K562 (cell line): ENCODE measurements around the gene HDAC1. TPM values are rescaled to one million over a fixed set of nuclear protein-coding genes. Genes with fewer than 3 reads are reported as not detected.

Experiments
- ATF1 ChIP-seq, 2 experiments: fragments of 450-650 bp in 1 of 2; IDR thresholded peaks; 2 replicates each; pipeline ENCODE4 v1.6.1; 2016; ENCODE audit warnings: missing compliant biosample characterization in 1 of 2, missing genetic modification characterization in 1 of 2
- CSDE1 ChIP-seq, 2 experiments: fragments of 450-650 bp; IDR thresholded peaks; 2 replicates each; pipeline ENCODE4 v1.6.1; 2016; ENCODE audit warnings: mild to moderate bottlenecking in 1 of 2
- HOXB6 ChIP-seq: fragments of 250-450 bp; sonication (Bioruptor Pico); IDR thresholded peaks from 2 replicates; pipeline ENCODE4 v1.5.1; 2022; ENCODE audit warnings: mild to moderate bottlenecking, borderline replicate concordance
- SOX6 ChIP-seq: fragments of 450-650 bp; IDR thresholded peaks from 2 replicates; pipeline ENCODE4 v1.6.1; 2014; ENCODE audit warnings: mild to moderate bottlenecking
- SRSF1 ChIP-seq: fragments of 200-400 bp; formaldehyde crosslinking; IDR thresholded peaks from 2 replicates; pipeline ENCODE4 v1.6.1; 2017; ENCODE audit warnings: mild to moderate bottlenecking, low read depth, low read length, moderate library complexity
- STAG1 ChIP-seq: sonication (generic); formaldehyde crosslinking; IDR thresholded peaks from 2 replicates; pipeline ENCODE4 v1.5.0; 2020; ENCODE audit warnings: missing genetic modification reagents, borderline replicate concordance
- TAF15 ChIP-seq: fragments of 200-400 bp; formaldehyde crosslinking; IDR thresholded peaks from 2 replicates; pipeline ENCODE4 v1.6.1; 2017; ENCODE audit warnings: mild to moderate bottlenecking, low read depth, low read length, moderate library complexity
- TBP ChIP-seq: optimal IDR thresholded peaks from 2 replicates; pipeline ENCODE3; 2011; ENCODE audit warnings: low read depth, low read length, improper control_type of control experiment
- TOE1 ChIP-seq, 2 experiments: fragments of 450-650 bp in 1 of 2; sonication (generic) in 1 of 2; formaldehyde crosslinking in 1 of 2; IDR thresholded peaks; 2 replicates each; pipeline versions ENCODE4 v1.7.1 to v1.8.0; 2016 to 2022; ENCODE audit warnings: borderline replicate concordance in 2 of 2, mild to moderate bottlenecking in 2 of 2, antibody characterized with exemption in 1 of 2, inconsistent platforms in 1 of 2, low read depth in 1 of 2, missing genetic modification reagents in 1 of 2, moderate library complexity in 1 of 2
- ZNF699 ChIP-seq: fragments of 250-450 bp; sonication (Bioruptor Pico); IDR thresholded peaks from 2 replicates; pipeline ENCODE4 v1.8.0; 2021; ENCODE audit warnings: mild to moderate bottlenecking, moderate library complexity; ENCODE audit not compliant: insufficient replicate concordance
- polyA plus RNA-seq, 8 experiments: library from polyadenylated mRNA; depleted of rRNA in 4 of 8; stranded (reverse) in 5 of 8; unstranded in 3 of 8; fragments of >200 nt; fragmentation: Nextera tagmentation in 2 of 8; fragmentation: Illumina TruSeq in 1 of 8; extraction: Ambion mirVana in 2 of 8; extraction: Trizol in 1 of 8; gene quantifications; 2 replicates each; pipeline versions ENCODE4 v1.2.1 to v1.2.3, GENCODE V29; 2011 to 2014; ENCODE audit warnings: inconsistent platforms in 1 of 8, missing spikeins in 1 of 8
- total RNA-seq, 7 experiments: library from RNA; depleted of rRNA in 6 of 7; stranded (reverse); fragments of >200 nt in 6 of 7; fragmentation: Illumina TruSeq in 2 of 7; extraction: Trizol in 2 of 7; gene quantifications; 2 replicates each; pipeline versions ENCODE4 v1.2.1 to v1.2.3, GENCODE V29; 2011 to 2021; ENCODE audit warnings: low replicate concordance in 1 of 7
- TF ChIP-seq, protein P1 (sequence below), 2 experiments: fragments of 450-650 bp; IDR thresholded peaks; 2 replicates each; pipeline ENCODE4 v1.6.1; 2018; ENCODE audit warnings: mild to moderate bottlenecking in 2 of 2, low read depth in 1 of 2; ENCODE audit not compliant: partially characterized antibody in 2 of 2
- TF ChIP-seq, protein P2 (sequence below): sonication (generic); IDR thresholded peaks from 2 replicates; pipeline ENCODE4 v1.6.1; 2016
- TF ChIP-seq, protein P3 (sequence below): fragments of 250-450 bp; sonication (Bioruptor Pico); IDR thresholded peaks from 2 replicates; pipeline ENCODE4 v1.8.0; 2022; ENCODE audit warnings: moderate library complexity, mild to moderate bottlenecking, inconsistent platforms
- TF ChIP-seq, protein P4 (sequence below): IDR thresholded peaks from 3 replicates; pipeline ENCODE4 v1.6.1; 2011; ENCODE audit warnings: borderline replicate concordance, mild to moderate bottlenecking, moderate library complexity; ENCODE audit not compliant: insufficient read length; ENCODE audit errors: extremely low read depth

The HDAC1 gene
- total and polyA plus RNA-seq, 9 of the 15 experiments (the other 6 are each of a cell fraction or from before 2014, with no cell fraction given) = 169 to 384 (median 193) TPM

DNA sequence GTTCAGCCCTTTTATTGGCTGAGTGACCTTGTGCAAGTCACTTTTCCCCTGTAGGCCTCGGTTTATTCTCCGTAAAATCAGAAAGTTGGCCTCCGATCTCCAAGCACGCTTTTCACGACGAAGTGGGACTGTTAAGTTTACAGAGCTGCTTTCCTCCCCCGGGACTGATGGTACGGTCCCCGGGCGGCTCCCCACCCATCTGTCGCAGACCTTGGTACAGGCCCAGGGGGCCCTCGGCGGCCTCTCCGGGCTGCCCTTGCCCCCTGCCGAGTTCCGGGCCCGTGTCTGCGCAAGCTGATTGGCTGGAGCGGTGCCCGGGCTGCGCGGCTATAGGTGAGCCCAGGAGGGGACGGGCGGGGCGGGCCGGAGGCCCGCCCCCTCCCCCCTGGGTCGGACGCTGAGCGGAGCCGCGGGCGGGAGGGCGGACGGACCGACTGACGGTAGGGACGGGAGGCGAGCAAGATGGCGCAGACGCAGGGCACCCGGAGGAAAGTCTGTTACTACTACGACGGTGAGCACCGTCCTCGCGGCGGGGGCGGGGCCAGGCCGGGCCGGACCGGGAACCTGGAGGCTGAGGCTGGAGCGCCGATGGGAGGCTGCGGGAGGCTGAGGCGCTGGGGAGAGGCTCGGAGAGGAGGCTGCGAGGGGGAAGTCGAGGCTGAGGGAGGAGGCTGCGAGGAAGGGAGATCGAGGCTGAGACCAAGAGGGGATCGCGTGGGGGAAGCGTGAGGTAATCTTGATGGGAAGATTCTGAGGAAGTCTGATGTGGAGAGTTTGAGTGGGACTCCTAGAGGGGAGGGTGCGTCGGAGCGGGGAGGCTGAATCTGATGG, at the start of gene HDAC1 (continued):
- TF ChIP-seq, protein P1, sequence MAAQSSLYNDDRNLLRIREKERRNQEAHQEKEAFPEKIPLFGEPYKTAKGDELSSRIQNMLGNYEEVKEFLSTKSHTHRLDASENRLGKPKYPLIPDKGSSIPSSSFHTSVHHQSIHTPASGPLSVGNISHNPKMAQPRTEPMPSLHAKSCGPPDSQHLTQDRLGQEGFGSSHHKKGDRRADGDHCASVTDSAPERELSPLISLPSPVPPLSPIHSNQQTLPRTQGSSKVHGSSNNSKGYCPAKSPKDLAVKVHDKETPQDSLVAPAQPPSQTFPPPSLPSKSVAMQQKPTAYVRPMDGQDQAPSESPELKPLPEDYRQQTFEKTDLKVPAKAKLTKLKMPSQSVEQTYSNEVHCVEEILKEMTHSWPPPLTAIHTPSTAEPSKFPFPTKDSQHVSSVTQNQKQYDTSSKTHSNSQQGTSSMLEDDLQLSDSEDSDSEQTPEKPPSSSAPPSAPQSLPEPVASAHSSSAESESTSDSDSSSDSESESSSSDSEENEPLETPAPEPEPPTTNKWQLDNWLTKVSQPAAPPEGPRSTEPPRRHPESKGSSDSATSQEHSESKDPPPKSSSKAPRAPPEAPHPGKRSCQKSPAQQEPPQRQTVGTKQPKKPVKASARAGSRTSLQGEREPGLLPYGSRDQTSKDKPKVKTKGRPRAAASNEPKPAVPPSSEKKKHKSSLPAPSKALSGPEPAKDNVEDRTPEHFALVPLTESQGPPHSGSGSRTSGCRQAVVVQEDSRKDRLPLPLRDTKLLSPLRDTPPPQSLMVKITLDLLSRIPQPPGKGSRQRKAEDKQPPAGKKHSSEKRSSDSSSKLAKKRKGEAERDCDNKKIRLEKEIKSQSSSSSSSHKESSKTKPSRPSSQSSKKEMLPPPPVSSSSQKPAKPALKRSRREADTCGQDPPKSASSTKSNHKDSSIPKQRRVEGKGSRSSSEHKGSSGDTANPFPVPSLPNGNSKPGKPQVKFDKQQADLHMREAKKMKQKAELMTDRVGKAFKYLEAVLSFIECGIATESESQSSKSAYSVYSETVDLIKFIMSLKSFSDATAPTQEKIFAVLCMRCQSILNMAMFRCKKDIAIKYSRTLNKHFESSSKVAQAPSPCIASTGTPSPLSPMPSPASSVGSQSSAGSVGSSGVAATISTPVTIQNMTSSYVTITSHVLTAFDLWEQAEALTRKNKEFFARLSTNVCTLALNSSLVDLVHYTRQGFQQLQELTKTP (IDR thresholded peaks at IDR 0.05; ENCODE audit: low read depth in 1 of 2, partially characterized antibody in 2 of 2) = peak; percentile 66 to 68
- TF ChIP-seq, protein P2, sequence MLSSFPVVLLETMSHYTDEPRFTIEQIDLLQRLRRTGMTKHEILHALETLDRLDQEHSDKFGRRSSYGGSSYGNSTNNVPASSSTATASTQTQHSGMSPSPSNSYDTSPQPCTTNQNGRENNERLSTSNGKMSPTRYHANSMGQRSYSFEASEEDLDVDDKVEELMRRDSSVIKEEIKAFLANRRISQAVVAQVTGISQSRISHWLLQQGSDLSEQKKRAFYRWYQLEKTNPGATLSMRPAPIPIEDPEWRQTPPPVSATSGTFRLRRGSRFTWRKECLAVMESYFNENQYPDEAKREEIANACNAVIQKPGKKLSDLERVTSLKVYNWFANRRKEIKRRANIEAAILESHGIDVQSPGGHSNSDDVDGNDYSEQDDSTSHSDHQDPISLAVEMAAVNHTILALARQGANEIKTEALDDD = no peak
- TF ChIP-seq SRSF1 = no peak
- no peak for TF ChIP-seq TAF15
- TF ChIP-seq, protein P3, sequence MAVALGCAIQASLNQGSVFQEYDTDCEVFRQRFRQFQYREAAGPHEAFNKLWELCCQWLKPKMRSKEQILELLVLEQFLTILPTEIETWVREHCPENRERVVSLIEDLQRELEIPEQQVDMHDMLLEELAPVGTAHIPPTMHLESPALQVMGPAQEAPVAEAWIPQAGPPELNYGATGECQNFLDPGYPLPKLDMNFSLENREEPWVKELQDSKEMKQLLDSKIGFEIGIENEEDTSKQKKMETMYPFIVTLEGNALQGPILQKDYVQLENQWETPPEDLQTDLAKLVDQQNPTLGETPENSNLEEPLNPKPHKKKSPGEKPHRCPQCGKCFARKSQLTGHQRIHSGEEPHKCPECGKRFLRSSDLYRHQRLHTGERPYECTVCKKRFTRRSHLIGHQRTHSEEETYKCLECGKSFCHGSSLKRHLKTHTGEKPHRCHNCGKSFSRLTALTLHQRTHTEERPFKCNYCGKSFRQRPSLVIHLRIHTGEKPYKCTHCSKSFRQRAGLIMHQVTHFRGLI (CRISPR knock-in tag) = 0 out of 2 replicates have a peak, but pooled peaks have one; percentile 43
- TF ChIP-seq, protein P4, sequence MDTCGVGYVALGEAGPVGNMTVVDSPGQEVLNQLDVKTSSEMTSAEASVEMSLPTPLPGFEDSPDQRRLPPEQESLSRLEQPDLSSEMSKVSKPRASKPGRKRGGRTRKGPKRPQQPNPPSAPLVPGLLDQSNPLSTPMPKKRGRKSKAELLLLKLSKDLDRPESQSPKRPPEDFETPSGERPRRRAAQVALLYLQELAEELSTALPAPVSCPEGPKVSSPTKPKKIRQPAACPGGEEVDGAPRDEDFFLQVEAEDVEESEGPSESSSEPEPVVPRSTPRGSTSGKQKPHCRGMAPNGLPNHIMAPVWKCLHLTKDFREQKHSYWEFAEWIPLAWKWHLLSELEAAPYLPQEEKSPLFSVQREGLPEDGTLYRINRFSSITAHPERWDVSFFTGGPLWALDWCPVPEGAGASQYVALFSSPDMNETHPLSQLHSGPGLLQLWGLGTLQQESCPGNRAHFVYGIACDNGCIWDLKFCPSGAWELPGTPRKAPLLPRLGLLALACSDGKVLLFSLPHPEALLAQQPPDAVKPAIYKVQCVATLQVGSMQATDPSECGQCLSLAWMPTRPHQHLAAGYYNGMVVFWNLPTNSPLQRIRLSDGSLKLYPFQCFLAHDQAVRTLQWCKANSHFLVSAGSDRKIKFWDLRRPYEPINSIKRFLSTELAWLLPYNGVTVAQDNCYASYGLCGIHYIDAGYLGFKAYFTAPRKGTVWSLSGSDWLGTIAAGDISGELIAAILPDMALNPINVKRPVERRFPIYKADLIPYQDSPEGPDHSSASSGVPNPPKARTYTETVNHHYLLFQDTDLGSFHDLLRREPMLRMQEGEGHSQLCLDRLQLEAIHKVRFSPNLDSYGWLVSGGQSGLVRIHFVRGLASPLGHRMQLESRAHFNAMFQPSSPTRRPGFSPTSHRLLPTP = no peak
- TF ChIP-seq ATF1 (CRISPR knock-in tag; IDR thresholded peaks at IDR 0.05) = no peak
- peak; percentile 67 for TF ChIP-seq ATF1 (tag; IDR thresholded peaks at IDR 0.05)
- no peak for TF ChIP-seq ZNF699 (CRISPR knock-in tag)
- TF ChIP-seq TBP = peak; percentile 72
- peak; percentile 76; the same call in 1 of the 2 replicates for TF ChIP-seq TOE1 (IDR thresholded peaks at IDR 0.05; ENCODE audit: borderline replicate concordance)
- TF ChIP-seq TOE1 (CRISPR knock-in tag; IDR thresholded peaks at IDR 0.05; ENCODE audit: borderline replicate concordance, low read depth) = no peak
- 0 out of 2 replicates have a peak, but pooled peaks have one; percentile 32 for TF ChIP-seq SOX6
- no peak; the same call in 1 of the 2 replicates for TF ChIP-seq HOXB6
- TF ChIP-seq STAG1 = no peak
- TF ChIP-seq CSDE1 (IDR thresholded peaks at IDR 0.05) = no peak
